H1 (cell line): ENCODE measurements around the gene SPDYC. TPM values are rescaled to one million over a fixed set of nuclear protein-coding genes. Genes with fewer than 3 reads are reported as not detected.
"Not testable (repeated sequence)": the region's sequence is repeated elsewhere in the genome, so short reads cannot be mapped to it uniquely, and the experiment has no call there.

Source experiments
- CTCF ChIA-PET: fragments of 300-600 bp; sonication (Branson Sonifier 250); formaldehyde crosslinking; loops from one replicate; lab custom pipeline; 2021; ENCODE audit not compliant: partially characterized antibody; lab: Charles Lee
- POLR2A ChIA-PET: fragments of 300-600 bp; sonication (Branson Sonifier 250); formaldehyde crosslinking; loops from one replicate; lab custom pipeline; 2021; ENCODE audit warnings: inconsistent platforms; ENCODE audit not compliant: partially characterized antibody; lab: Charles Lee
- DNase-seq, 2 experiments: peaks; one replicate each; pipeline versions ENCODE4 v3.0.0 to v3.0.0-alpha.2; 2010 to 2022; ENCODE audit warnings: low spot score in 2 of 2, low read depth in 1 of 2, mixed read lengths in 1 of 2
- FAIRE-seq: peaks from 2 replicates; lab custom pipeline; 2011; peaks lifted over from hg19 to GRCh38; lab: Jason Lieb, UNC
- H2AFZ ChIP-seq: 2 replicates; pipeline ENCODE4 v1.8.1; 2012; ENCODE audit warnings: low read length, inconsistent platforms
- H2AK5ac ChIP-seq: 2 replicates; pipeline ENCODE4 v1.6.1; 2013; ENCODE audit warnings: low read depth, low read length
- H2BK120ac ChIP-seq: replicated peaks from 2 replicates; pipeline ENCODE3; 2013; ENCODE audit warnings: low read depth, low read length, inconsistent platforms
- H2BK12ac ChIP-seq: 2 replicates; pipeline ENCODE4 v1.6.1; 2013; ENCODE audit warnings: low read depth, low read length
- H2BK15ac ChIP-seq: 2 replicates; pipeline ENCODE4 v1.6.1; 2013; ENCODE audit warnings: low read length
- H2BK20ac ChIP-seq: 2 replicates; pipeline ENCODE4 v1.6.1; 2013; ENCODE audit warnings: low read length
- H2BK5ac ChIP-seq: 2 replicates; pipeline ENCODE4 v1.6.1; 2013; ENCODE audit warnings: low read depth, low read length
- H3K14ac ChIP-seq: 2 replicates; pipeline ENCODE4 v1.6.1; 2013; ENCODE audit warnings: inconsistent platforms; ENCODE audit not compliant: insufficient read length
- H3K18ac ChIP-seq: 2 replicates; pipeline ENCODE4 v1.6.1; 2013; ENCODE audit warnings: low read length; ENCODE audit errors: extremely low read depth
- H3K23ac ChIP-seq: 2 replicates; pipeline ENCODE4 v1.6.1; 2013; ENCODE audit warnings: inconsistent platforms; ENCODE audit not compliant: insufficient read length
- H3K23me2 ChIP-seq: 2 replicates; pipeline ENCODE4 v1.6.1; 2013; ENCODE audit warnings: low read depth, low read length
- H3K27ac ChIP-seq: 2 replicates; pipeline ENCODE4 v1.6.1; 2011; ENCODE audit warnings: low read depth, low read length, inconsistent platforms
- H3K27me3 ChIP-seq, 4 experiments: replicated peaks in 1 of 4; 1 replicate in 1 of 4; 2 replicates in 3 of 4; pipeline versions ENCODE4 v1.6.1 to v1.8.1; 2011 to 2013; ENCODE audit warnings: low read length in 3 of 4, mild to moderate bottlenecking in 3 of 4, inconsistent platforms in 2 of 4, mixed read lengths in 2 of 4, moderate library complexity in 1 of 4; ENCODE audit not compliant: control insufficient read depth in 3 of 4, insufficient read depth in 3 of 4; ENCODE audit errors: extremely low read depth in 1 of 4
- H3K36me3 ChIP-seq, 4 experiments: 2 replicates each; pipeline versions ENCODE4 v1.6.1 to v1.8.1; 2011 to 2013; ENCODE audit warnings: mild to moderate bottlenecking in 4 of 4, low read length in 3 of 4, moderate library complexity in 2 of 4, control low read depth in 1 of 4, inconsistent platforms in 1 of 4; ENCODE audit not compliant: insufficient read depth in 4 of 4, control insufficient read depth in 2 of 4
- H3K4ac ChIP-seq: replicated peaks from 2 replicates; pipeline ENCODE3; 2013; ENCODE audit warnings: low read length, low read depth, mixed read lengths, inconsistent platforms; ENCODE audit not compliant: insufficient read length
- H3K4me1 ChIP-seq, 4 experiments: replicated peaks in 1 of 4; 1 replicate in 1 of 4; 2 replicates in 3 of 4; pipeline versions ENCODE4 v1.6.1 to v1.8.1; 2011 to 2013; ENCODE audit warnings: low read length in 3 of 4, inconsistent platforms in 2 of 4, mixed read lengths in 1 of 4; ENCODE audit not compliant: insufficient read depth in 4 of 4, control insufficient read depth in 3 of 4
- H3K4me2 ChIP-seq, 2 experiments: 2 replicates each; pipeline versions ENCODE4 v1.6.1 to v1.8.1; 2011 to 2013; ENCODE audit warnings: low read depth in 2 of 2, low read length in 2 of 2, control low read depth in 1 of 2, inconsistent platforms in 1 of 2, mild to moderate bottlenecking in 1 of 2; ENCODE audit not compliant: insufficient read depth in 1 of 2
- H3K4me3 ChIP-seq, 4 experiments: fragments of 200-600, 300-600 bp in 1 of 4; sonication (generic), shearing (Covaris generic), sonication (Bioruptor Twin) in 1 of 4; 2 replicates each; pipeline versions ENCODE4 v1.5.1 to v1.8.1; 2011 to 2016; ENCODE audit warnings: low read length in 4 of 4, low read depth in 3 of 4, control low read depth in 2 of 4, inconsistent platforms in 2 of 4, mild to moderate bottlenecking in 2 of 4, mixed read lengths in 1 of 4, moderate library complexity in 1 of 4; ENCODE audit not compliant: insufficient read depth in 2 of 4; ENCODE audit errors: extremely low read depth in 1 of 4
- H3K56ac ChIP-seq: replicated peaks from 2 replicates; pipeline ENCODE3; 2013; ENCODE audit warnings: low read depth, mild to moderate bottlenecking, mixed read lengths, low read length, inconsistent platforms; ENCODE audit not compliant: insufficient read length
- H3K79me1 ChIP-seq: 2 replicates; pipeline ENCODE4 v1.6.1; 2013; ENCODE audit warnings: low read depth, low read length, control low read depth
- H3K79me2 ChIP-seq, 2 experiments: 2 replicates each; pipeline versions ENCODE4 v1.6.1 to v1.8.1; 2012 to 2013; ENCODE audit warnings: low read length in 2 of 2, mild to moderate bottlenecking in 2 of 2, inconsistent platforms in 1 of 2; ENCODE audit not compliant: insufficient read depth in 2 of 2, control insufficient read depth in 1 of 2
- H3K9ac ChIP-seq, 4 experiments: replicated peaks in 1 of 4; 1 replicate in 1 of 4; 2 replicates in 3 of 4; pipeline versions ENCODE4 v1.6.1 to v1.8.1; 2011 to 2013; ENCODE audit warnings: low read depth in 3 of 4, low read length in 3 of 4, control low read depth in 2 of 4, mild to moderate bottlenecking in 2 of 4, moderate library complexity in 2 of 4, inconsistent platforms in 1 of 4; ENCODE audit errors: extremely low read depth in 1 of 4
- H3K9me3 ChIP-seq, 2 experiments: 2 replicates each; pipeline versions ENCODE4 v1.6.1 to v1.8.1; 2012 to 2013; ENCODE audit warnings: mild to moderate bottlenecking in 2 of 2, moderate library complexity in 2 of 2, control low read depth in 1 of 2, inconsistent platforms in 1 of 2, low read depth in 1 of 2, low read length in 1 of 2, mixed read lengths in 1 of 2; ENCODE audit not compliant: insufficient read depth in 2 of 2
- H4K20me1 ChIP-seq, 2 experiments: replicated peaks in 1 of 2; 2 replicates each; pipeline versions ENCODE3 to v1.8.1; 2011 to 2013; ENCODE audit warnings: inconsistent platforms in 2 of 2, low read length in 2 of 2, mild to moderate bottlenecking in 1 of 2; ENCODE audit not compliant: insufficient read depth in 2 of 2, control insufficient read depth in 1 of 2
- H4K5ac ChIP-seq: 2 replicates; pipeline ENCODE4 v1.6.1; 2013; ENCODE audit warnings: low read length, low read depth, mixed read lengths, inconsistent platforms; ENCODE audit not compliant: insufficient read length
- H4K8ac ChIP-seq: 2 replicates; pipeline ENCODE4 v1.8.0; 2013; ENCODE audit warnings: mild to moderate bottlenecking, moderate library complexity, low read length, inconsistent platforms; ENCODE audit not compliant: insufficient read depth; ENCODE audit errors: extremely low read depth
- H4K91ac ChIP-seq: replicated peaks from 2 replicates; pipeline ENCODE3; 2013; ENCODE audit warnings: low read length, mixed read lengths, inconsistent platforms; ENCODE audit not compliant: insufficient read length
- WGBS, 2 experiments: shearing (Covaris generic) in 1 of 2; methylation state at CpG; one replicate each; pipeline versions ENCODE4 v1.1.6 to v1.1.7; 2013 to 2015; ENCODE audit warnings: low lambda C conversion rate in 2 of 2, mixed read lengths in 2 of 2, inconsistent platforms in 1 of 2, low coverage in 1 of 2, missing lambda C conversion rate in 1 of 2; ENCODE audit not compliant: insufficient replicate concordance in 2 of 2, insufficient coverage in 1 of 2, insufficient read length in 1 of 2; ENCODE audit errors: extremely low coverage in 1 of 2, missing lambda C conversion rate in 1 of 2; 5-methylcytosine and 5-hydroxymethylcytosine counted together
- polyA plus RNA-seq, 7 experiments: library from polyadenylated mRNA; depleted of rRNA in 3 of 7; stranded (reverse) in 5 of 7; unstranded in 2 of 7; fragments of >200 nt in 5 of 7; fragments of 200-250 nt in 2 of 7; gene quantifications; 1 replicate in 5 of 7; 2 replicates in 1 of 7; 4 replicates in 1 of 7; pipeline versions ENCODE4 v1.2.1 to v1.2.3, GENCODE V29; 2011 to 2013; ENCODE audit warnings: missing spikeins in 2 of 7, mixed read lengths in 2 of 7
- total RNA-seq: library from RNA; stranded (reverse); fragmentation: NEBNext Ultra II Directional; extraction: Animal tissue kit (Norgen Biotek cat#: 25700); gene quantifications from 2 replicates; pipeline ENCODE4 v1.2.1, GENCODE V29; 2021

The SPDYC gene
- total and polyA plus RNA-seq, 2 of the 8 experiments (the other 6 are each of a cell fraction or from before 2014, with no cell fraction given) = 0.15 TPM; not detected in 1

DNA sequence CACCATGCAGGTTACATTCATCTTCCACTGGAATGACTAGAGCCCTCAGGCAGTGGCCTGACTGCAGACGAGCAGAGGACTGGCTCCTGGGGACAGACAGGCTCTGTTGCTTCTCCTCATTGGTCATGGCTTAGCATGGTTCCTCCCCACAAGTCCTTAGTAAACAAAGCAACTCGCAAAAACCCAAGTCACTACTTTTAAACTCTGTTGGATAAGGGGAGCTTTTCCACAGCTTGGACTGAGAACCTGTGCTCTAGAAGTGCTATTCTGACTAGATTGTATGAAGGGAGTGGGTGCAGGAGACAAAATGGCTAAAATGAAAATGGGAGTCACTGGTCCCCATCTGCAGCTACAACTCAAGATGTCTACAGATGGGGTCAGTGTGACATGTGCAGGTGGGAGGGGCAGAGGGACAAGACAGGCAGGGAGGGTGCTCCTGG, 4.6 kb downstream of the SPDYC start:
- H4K8ac ChIP-seq, H2AK5ac ChIP-seq, H2BK15ac ChIP-seq, H2AFZ ChIP-seq, FAIRE-seq, H3K79me2 ChIP-seq, H2BK12ac ChIP-seq, H3K4ac ChIP-seq, H4K91ac ChIP-seq, H3K27me3 ChIP-seq, H3K9ac ChIP-seq, H3K18ac ChIP-seq, H3K56ac ChIP-seq, H3K23me2 ChIP-seq, H2BK120ac ChIP-seq, H3K14ac ChIP-seq, H4K5ac ChIP-seq, H3K23ac ChIP-seq, H3K27ac ChIP-seq, H2BK5ac ChIP-seq, H3K4me2 ChIP-seq, DNase-seq, H3K9me3 ChIP-seq, H3K36me3 ChIP-seq, H2BK20ac ChIP-seq, H3K4me1 ChIP-seq, H3K79me1 ChIP-seq, H3K4me3 ChIP-seq, H4K20me1 ChIP-seq: not testable (repeated sequence)
- ChIA-PET CTCF (interaction anchor here (0.9 kb wide), 1 partner anchor 50 kb away, joined by 4 read pairs; no protein-coding TSS in a partner anchor), POLR2A (interaction anchor here (1.1 to 2.6 kb wide), 4 partner anchors 10 to 78 kb away, joined by 3 to 7 read pairs (median 4); partner anchors contain the start of gene VPS51)
- WGBS, 2 experiments = 71% methylated on average over 2 of the region's 2 CpGs; no CpG with 5 or more reads in 1 of the 2 experiments
